Measurements from ENCODE around the gene USH2A.

Gene USH2A

DNA sequence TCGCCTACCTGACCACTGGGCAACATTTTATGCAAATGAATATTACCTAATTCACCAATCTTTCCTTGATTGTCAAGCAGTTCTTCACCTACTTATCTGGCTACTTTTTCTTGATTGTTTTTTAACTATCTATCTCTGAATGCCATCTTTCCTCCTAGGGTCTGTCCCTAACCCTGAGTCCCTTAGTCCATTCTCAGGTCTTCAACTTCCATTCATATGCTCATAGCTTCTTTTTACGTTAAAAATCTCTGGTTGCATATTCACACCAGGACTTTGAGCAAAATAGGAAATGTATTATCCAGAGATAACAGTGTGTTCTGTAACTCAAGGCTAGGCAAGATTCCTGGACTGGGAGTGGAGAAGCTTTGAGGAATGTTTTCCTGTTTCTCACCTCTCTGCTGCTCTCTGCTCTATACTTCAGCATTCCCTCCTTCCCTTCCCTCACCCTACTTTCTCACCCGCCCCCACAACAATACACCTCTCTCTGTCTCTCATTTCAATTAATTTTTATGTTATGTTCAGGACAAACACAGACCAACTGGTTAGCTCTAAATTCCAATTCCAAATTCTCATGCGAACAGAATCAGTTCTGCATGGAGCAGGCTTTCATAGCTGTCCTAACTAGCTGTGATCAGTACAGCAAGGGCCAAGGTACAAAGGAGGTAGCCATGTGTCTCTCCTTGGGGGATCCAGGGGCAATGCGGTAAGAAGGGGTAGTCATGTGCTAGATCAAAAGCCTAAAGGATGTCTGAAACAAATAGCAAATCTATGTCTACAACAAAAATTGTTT is 278.4 kb downstream of the USH2A start:
- ATAC-seq (ENCODE audit: low read depth) (no peak), DNase-seq (ENCODE audit: low spot score in 2 of 2) (no peak)
- Mint-ChIP-seq H3K4me1 (no peaks in the 10 kb centered on the region), H3K4me3 (no peak overlapping the region), H3K27ac (no peak overlapping the region), H3K9me3 (peaks cover 3% of the 10 kb centered on the region), H3K36me3 (no peaks in the 10 kb centered on the region), H3K27me3 (no peaks in the 10 kb centered on the region)

DNA sequence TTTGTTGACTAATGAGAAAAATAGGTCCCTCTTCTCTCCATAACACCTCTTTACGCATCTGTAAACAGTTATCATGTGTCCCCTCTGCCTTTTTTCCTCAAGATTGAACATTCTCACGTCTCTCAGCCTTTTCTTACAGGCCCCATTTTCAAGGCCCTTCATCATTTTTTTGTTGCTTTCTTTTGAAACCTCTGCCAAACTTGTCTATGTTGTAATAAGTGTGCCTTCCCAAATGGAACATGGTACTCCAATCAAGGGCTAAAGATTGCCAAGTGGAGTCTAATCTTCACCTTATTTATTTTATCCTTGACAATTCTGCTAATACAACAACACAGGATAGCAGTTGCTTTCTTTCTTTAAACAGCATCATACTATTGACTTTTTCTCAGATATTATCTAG is 280.3 kb downstream of the USH2A start:
- DNase-seq (ENCODE audit: low spot score in 2 of 2) (no peak), ATAC-seq (ENCODE audit: low read depth) (no peak)
- Mint-ChIP-seq H3K27ac (no peak overlapping the region), H3K36me3 (no peaks in the 10 kb centered on the region), H3K9me3 (peaks cover 2% of the 10 kb centered on the region), H3K27me3 (no peaks in the 10 kb centered on the region), H3K4me3 (no peak overlapping the region), H3K4me1 (no peaks in the 10 kb centered on the region)

DNA sequence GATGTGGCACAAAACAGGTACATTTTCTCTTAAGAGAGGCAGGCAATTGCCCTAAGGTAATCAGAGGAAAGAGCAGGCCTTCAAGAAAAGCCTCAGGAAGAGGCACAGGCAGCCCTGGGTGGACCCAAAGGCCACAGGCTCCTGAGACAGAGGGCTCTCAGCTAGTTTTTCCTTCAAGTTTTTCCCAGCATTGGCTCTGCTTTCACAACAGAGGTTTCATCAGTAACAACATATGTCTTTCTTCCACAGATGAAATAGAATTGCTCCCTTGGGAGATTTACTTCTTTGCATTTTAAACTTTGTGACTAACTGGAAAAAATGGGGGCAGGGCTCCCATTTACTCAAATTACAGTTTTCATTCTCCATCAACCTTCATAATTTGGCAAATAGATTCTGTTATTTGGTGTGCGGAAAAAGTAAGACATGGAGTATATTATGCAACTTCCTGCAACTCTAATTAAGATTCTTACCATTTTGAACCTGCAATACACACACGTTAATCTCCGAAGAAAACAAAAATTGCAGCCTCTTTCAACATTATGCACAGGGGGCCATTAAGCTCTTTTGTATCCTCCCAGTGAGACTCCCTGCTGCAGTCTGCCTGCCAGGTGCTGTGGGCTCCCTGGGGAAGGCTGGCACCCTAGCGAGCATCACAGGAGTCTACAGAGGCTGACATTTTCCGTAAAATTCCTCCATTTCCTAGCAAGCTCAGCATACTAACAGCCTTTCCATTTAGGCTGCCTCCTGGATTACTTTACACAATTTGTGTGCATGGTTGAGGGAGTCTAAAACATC is 282.3 kb downstream of the USH2A start:
- DNase-seq (ENCODE audit: low spot score in 2 of 2) = no peak
- ATAC-seq (ENCODE audit: low read depth) = no peak
- H3K27ac Mint-ChIP-seq = no peak overlapping the region
- H3K36me3 Mint-ChIP-seq = no peaks in the 10 kb centered on the region
- no peaks in the 10 kb centered on the region for H3K4me1 Mint-ChIP-seq
- H3K9me3 Mint-ChIP-seq = no peaks in the 10 kb centered on the region
- H3K4me3 Mint-ChIP-seq = no peak overlapping the region
- no peaks in the 10 kb centered on the region for H3K27me3 Mint-ChIP-seq

DNA sequence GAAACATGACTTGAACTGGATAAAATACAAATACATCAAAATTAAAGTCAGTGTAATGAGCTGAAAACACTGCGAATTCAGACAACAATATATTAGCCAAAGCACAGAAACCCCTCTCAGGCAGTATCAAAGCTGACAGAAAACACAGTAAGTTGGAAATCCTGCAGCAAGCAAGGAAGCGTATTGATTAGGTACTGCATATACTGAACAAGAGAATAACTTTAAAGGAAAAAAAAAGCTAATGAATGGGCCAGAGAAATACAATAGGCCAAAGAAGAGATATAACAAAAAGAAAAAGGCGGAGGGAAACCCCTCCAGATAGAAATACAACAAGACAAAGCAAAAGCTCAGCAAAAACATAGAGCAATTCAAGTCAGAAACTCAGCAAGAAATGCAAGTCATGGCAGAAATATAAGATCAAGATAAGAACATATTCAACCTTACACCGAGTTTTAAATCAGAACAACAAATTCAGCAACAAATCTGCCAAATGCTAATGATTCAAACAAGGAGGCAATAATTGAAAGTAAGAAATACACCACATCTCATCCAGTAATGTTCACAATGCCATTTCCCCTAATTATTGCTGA is 299.0 kb downstream of the USH2A start:
- no peak overlapping the region for H3K27ac Mint-ChIP-seq
- no peaks in the 10 kb centered on the region for H3K9me3 Mint-ChIP-seq
- H3K36me3 Mint-ChIP-seq = no peaks in the 10 kb centered on the region
- ATAC-seq (ENCODE audit: low read depth) (no peak), DNase-seq (ENCODE audit: low spot score in 2 of 2) (no peak)
- no peaks in the 10 kb centered on the region for H3K27me3 Mint-ChIP-seq
- no peak overlapping the region for H3K4me3 Mint-ChIP-seq
- H3K4me1 Mint-ChIP-seq = no peaks in the 10 kb centered on the region

DNA sequence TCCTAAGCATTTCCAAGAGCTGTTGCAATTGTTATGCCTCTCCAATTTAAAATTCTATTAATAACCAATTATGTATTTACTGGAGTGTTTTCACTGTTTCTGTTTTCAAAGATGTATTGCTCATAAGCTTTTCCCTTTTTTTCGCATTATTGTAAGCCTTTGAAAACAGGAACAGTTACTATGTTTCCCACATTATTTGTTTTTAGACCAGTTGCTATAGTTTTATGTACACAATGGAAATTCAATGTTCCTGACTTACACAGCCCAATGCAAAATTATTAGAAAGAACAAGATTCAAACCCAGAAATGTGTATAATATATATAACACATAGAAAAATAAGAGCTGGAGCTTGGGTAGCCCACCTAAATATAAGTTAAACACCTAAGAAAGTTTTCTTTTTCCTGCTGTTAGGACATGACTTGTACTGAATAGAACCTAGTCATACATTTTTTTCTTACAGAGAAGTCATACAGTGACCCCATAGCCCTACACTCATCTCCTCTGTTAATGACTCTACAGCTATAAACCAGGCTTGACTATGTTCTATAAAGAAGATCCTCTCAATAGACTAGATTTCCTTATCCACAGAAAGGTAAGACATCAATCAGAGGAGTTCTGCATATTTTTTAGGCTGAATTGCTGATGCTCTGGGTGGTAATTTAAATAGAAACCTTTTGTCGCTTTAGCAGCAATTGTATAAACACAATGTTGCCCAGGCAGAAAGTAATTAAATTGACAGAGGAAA is 299.6 kb downstream of the USH2A start:
- H3K27me3 Mint-ChIP-seq = no peaks in the 10 kb centered on the region
- H3K9me3 Mint-ChIP-seq = no peaks in the 10 kb centered on the region
- H3K36me3 Mint-ChIP-seq = no peaks in the 10 kb centered on the region
- H3K4me3 Mint-ChIP-seq = no peak overlapping the region
- no peak for DNase-seq (ENCODE audit: low spot score in 2 of 2)
- no peaks in the 10 kb centered on the region for H3K4me1 Mint-ChIP-seq
- no peak overlapping the region for H3K27ac Mint-ChIP-seq
- no peak for ATAC-seq (ENCODE audit: low read depth)

DNA sequence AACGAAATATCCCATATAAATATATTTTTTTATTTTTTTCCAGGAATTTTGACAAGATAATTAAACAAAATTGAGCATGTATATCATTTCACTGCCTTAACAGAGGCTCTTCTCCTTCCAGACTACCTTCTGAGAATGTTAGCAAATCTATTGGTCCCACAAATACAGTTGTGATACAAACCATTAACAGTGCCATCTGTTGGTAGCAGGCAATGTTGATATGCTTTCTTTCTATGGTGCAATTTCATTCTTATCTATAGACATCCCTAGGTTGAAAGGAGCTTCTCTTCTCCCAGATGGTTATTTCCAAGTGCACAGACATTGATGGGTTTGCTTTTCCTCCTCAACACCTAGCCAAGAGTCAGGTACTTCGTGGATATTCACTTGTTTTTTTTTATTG is 303.6 kb downstream of the USH2A start:
- Mint-ChIP-seq H3K27me3 (no peaks in the 10 kb centered on the region), H3K4me1 (no peaks in the 10 kb centered on the region), H3K4me3 (no peak overlapping the region), H3K36me3 (no peaks in the 10 kb centered on the region), H3K9me3 (no peaks in the 10 kb centered on the region), H3K27ac (no peak overlapping the region)
- no peak for ATAC-seq (ENCODE audit: low read depth)
- DNase-seq (ENCODE audit: low spot score in 2 of 2) = no peak

DNA sequence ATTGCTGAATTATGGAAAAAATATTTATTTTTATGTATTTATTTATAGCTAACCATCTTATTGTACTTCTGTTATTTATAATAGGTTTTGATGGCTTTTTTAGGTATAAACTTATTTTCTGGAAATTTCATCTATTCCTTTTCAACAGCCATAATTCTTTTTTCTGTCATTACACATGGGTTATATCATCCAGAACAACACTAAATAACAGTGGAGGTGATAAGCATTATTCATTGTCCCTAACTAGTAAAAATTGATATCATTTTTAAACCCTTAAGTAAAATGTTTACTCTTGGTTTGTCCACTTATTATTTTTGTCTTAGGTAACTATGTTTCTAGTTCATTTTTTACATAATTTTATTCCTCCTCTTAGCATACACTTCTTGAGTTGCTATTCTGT is 309.1 kb downstream of the USH2A start:
- Mint-ChIP-seq H3K4me3 (no peak overlapping the region), H3K27me3 (no peaks in the 10 kb centered on the region), H3K27ac (no peak overlapping the region), H3K9me3 (no peaks in the 10 kb centered on the region), H3K36me3 (no peaks in the 10 kb centered on the region), H3K4me1 (no peaks in the 10 kb centered on the region)
- no peak for DNase-seq (ENCODE audit: low spot score in 2 of 2)
- no peak for ATAC-seq (ENCODE audit: low read depth)

DNA sequence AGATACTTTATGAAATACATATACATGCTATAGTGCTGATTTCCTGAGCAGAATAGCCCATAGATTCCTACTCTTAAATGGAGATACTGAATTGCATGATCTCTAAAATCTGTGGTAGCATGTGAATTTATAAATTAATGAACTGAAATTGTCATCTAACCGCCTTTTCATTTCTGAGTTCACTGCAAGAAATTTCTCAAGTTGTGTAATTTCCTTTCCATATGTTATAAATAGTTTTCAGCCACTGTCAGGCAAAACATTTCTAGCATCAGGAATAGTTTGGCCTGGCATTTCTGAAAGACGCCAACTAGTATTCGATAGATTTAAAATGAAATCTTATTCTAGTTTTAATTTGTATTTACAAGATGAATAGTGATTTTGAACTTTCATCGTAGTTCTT is 310.1 kb downstream of the USH2A start:
- no peak for ATAC-seq (ENCODE audit: low read depth)
- DNase-seq (ENCODE audit: low spot score in 2 of 2) = no peak
- no peaks in the 10 kb centered on the region for H3K9me3 Mint-ChIP-seq
- H3K27me3 Mint-ChIP-seq = no peaks in the 10 kb centered on the region
- H3K27ac Mint-ChIP-seq = no peak overlapping the region
- no peaks in the 10 kb centered on the region for H3K4me1 Mint-ChIP-seq
- no peaks in the 10 kb centered on the region for H3K36me3 Mint-ChIP-seq
- H3K4me3 Mint-ChIP-seq = no peak overlapping the region

DNA sequence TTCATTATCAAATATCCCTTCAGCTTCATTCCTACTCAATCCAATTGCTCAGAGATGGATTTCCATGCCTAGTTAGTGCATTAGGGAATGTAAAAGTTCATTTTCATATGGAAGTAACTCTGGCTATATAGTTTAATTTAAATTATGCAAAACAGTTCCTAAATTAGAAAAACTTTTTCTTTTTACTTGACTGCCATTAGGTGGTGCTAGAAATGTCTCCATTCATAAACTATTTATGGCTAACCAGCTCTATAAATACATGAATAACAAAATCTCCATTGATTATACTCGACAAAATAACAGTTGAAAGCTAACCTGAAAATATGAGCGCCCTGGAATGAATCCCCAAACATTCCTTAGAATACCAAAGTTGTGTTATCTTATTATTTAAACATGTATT is 311.4 kb downstream of the USH2A start:
- no peaks in the 10 kb centered on the region for H3K9me3 Mint-ChIP-seq
- DNase-seq (ENCODE audit: low spot score in 2 of 2) (no peak), ATAC-seq (ENCODE audit: low read depth) (no peak)
- H3K4me1 Mint-ChIP-seq = no peaks in the 10 kb centered on the region
- no peaks in the 10 kb centered on the region for H3K27me3 Mint-ChIP-seq
- H3K27ac Mint-ChIP-seq = no peak overlapping the region
- H3K36me3 Mint-ChIP-seq = no peaks in the 10 kb centered on the region
- H3K4me3 Mint-ChIP-seq = no peak overlapping the region

DNA sequence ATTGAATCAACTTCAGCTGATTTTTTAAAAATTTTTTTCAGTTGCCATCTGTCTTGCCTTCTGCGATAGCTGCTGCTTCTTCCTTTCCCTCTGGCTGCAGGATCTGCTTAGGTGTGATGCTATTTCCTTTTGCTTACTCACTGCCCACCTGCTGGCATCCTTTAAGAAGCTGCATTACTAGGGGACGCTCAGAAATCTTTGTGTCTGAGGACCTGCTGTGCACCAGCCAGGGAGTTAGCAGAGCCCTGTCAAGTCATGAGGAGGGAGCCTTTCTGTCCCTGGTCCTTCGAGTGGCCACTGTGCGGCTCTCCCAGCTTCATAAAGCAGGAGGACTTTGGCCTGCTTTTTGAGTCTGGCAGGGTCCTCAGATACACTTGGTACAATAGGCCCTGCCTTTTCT is 327.8 kb downstream of the USH2A start:
- H3K27ac Mint-ChIP-seq = no peak overlapping the region
- no peak for DNase-seq (ENCODE audit: low spot score in 2 of 2)
- ATAC-seq (ENCODE audit: low read depth) = no peak
- no peaks in the 10 kb centered on the region for H3K27me3 Mint-ChIP-seq
- H3K4me1 Mint-ChIP-seq = no peaks in the 10 kb centered on the region
- H3K9me3 Mint-ChIP-seq = peaks cover 2% of the 10 kb centered on the region
- H3K36me3 Mint-ChIP-seq = no peaks in the 10 kb centered on the region
- H3K4me3 Mint-ChIP-seq = no peak overlapping the region

DNA sequence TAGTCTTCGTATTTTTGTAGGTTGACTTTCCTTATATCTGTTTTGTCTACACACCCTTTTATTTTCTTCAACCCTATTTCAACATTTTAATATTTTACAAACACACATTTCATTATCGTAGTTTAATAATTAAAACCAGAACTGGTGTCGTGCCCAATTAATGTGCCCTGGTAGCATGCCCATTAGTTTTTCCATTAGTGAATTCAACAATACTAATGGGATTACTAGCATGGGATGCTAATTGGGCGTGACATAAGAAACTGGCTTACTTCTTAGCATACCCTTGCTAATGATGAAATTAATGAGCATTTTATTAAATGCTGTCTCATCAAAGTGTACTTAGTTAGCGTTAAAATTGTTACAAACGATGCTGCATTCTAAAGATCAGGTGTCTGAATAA is 332.7 kb downstream of the USH2A start:
- ATAC-seq (ENCODE audit: low read depth) (no peak), DNase-seq (ENCODE audit: low spot score in 2 of 2) (no peak)
- Mint-ChIP-seq H3K27ac (no peak overlapping the region), H3K36me3 (no peaks in the 10 kb centered on the region), H3K4me1 (no peaks in the 10 kb centered on the region), H3K4me3 (no peak overlapping the region), H3K27me3 (no peaks in the 10 kb centered on the region), H3K9me3 (no peaks in the 10 kb centered on the region)

DNA sequence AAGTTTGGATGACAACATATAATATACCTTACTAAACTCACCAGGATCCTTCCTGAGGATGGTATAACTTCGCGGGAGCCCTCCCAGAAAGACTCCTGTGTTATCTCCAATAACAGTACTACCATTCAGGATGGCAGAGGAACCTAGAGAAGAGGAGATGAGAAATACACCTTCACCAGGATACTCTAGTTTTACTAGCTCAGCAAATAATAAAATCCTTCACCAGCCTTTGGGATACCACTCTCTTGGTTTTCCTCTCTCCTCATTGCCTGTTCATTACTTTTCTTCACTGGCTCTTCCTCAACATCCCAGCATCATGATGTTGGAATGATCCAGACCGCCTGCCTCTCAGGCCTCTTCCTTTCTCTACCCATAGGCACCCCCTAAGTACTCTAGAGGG is 336.6 kb downstream of the USH2A start:
- Mint-ChIP-seq H3K4me1 (no peaks in the 10 kb centered on the region), H3K27ac (no peak overlapping the region), H3K4me3 (no peak overlapping the region), H3K36me3 (no peaks in the 10 kb centered on the region), H3K27me3 (no peaks in the 10 kb centered on the region), H3K9me3 (no peaks in the 10 kb centered on the region)
- ATAC-seq (ENCODE audit: low read depth) = no peak
- DNase-seq (ENCODE audit: low spot score in 2 of 2) = no peak

DNA sequence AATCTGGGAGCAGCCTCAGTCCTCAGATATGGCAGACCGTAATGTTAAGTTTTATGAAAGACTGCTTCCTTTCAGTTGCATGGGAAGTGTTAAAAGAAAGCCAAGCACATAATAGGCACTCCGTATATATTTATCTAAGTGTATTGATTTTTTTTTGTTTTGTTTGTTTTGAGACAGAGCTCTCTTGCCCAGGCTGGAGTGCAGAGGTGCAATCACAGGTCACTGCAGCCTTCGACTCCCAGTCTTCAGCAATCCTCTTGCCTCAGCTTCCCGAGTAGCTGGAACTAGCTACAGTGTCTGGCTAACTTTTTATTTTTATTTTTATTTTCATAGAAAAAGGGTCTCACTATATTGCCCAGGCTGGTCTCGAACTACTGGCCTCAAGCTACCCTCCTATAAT is 341.8 kb downstream of the USH2A start:
- Mint-ChIP-seq H3K27me3 (no peaks in the 10 kb centered on the region), H3K4me1 (no peaks in the 10 kb centered on the region), H3K36me3 (no peaks in the 10 kb centered on the region), H3K4me3 (no peak overlapping the region), H3K9me3 (no peaks in the 10 kb centered on the region), H3K27ac (no peak overlapping the region)
- no peak for DNase-seq (ENCODE audit: low spot score in 2 of 2)
- ATAC-seq (ENCODE audit: low read depth) = no peak

DNA sequence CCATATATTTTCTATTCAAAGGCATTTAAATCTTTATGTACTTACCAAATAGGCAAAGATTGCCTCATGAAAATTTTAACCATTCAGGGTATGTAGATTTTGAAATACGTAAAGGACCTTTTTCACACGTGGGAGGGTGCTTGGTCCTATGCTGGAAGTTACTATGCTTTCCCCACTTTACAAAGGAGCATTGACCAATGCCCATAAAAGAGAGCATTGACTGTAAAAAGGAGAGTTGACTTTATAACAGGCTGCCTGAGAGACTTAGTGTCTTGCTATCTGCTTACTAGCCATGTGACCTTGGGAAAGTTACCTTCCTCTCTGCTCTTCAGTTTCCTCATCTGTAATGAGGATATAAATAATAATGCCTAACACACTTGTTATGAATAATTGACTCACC is 346.5 kb downstream of the USH2A start:
- no peaks in the 10 kb centered on the region for H3K9me3 Mint-ChIP-seq
- ATAC-seq (ENCODE audit: low read depth) (no peak), DNase-seq (ENCODE audit: low spot score in 2 of 2) (no peak)
- H3K4me3 Mint-ChIP-seq = no peak overlapping the region
- H3K27me3 Mint-ChIP-seq = no peaks in the 10 kb centered on the region
- peak overlapping the region; percentile 56 for H3K27ac Mint-ChIP-seq
- no peaks in the 10 kb centered on the region for H3K36me3 Mint-ChIP-seq
- H3K4me1 Mint-ChIP-seq = no peaks in the 10 kb centered on the region
